ENCODE results near the gene EFNA5. TPM values are rescaled to one million over a fixed set of nuclear protein-coding genes. Genes with fewer than 3 reads are reported as not detected.

EFNA5 gene
- total and polyA plus RNA-seq, 2 experiments from 2014 or later: 7.5 to 10.1 TPM

GRCh38 chr5:107444300-107444699 lies 226.4 kb downstream of the EFNA5 start:
- Histone ChIP-seq H3K79me2 (replicated peaks; ENCODE audit: insufficient read depth) (no peaks in the 10 kb centered on the region), H3K4me3 (no peak overlapping the region), H3K27me3 (ENCODE audit: insufficient read depth) (no peaks in the 10 kb centered on the region), H3F3A (replicated peaks; ENCODE audit: low read depth) (no peaks in the 10 kb centered on the region), H3K9me2 (ENCODE audit: insufficient read depth) (no peaks in the 10 kb centered on the region), H3K4me2 (no peak overlapping the region), H2AFZ (no peak overlapping the region), H3K4me1 (ENCODE audit: insufficient read depth) (peaks cover 20% of the 10 kb centered on the region; the same call in 1 of the 2 replicates), H4K20me1 (replicated peaks; ENCODE audit: insufficient read depth) (no peaks in the 10 kb centered on the region), H3K36me3 (ENCODE audit: insufficient read depth) (no peaks in the 10 kb centered on the region), H3K27ac (ENCODE audit: low read depth) (no peak overlapping the region)
- DNase-seq (ENCODE audit: low spot score) (no peak), ATAC-seq (no peak)
- H3K27me3 Mint-ChIP-seq (ENCODE audit: insufficient read depth, low read depth, poor library complexity): no peaks in the 10 kb centered on the region
- TF ChIP-seq JUNB (IDR thresholded peaks at IDR 0.05; ENCODE audit: unreplicated experiment) (no peak), ZNF462 (CRISPR knock-in tag; IDR thresholded peaks at IDR 0.05) (no peak), ETS1 (IDR thresholded peaks at IDR 0.05) (no peak), ZNF331 (CRISPR knock-in tag; IDR thresholded peaks at IDR 0.05; ENCODE audit: low read depth) (no peak), EZH2 (IDR thresholded peaks at IDR 0.05; ENCODE audit: low read depth, unreplicated experiment) (no peak), EZH2phosphoT487 (IDR thresholded peaks at IDR 0.05; ENCODE audit: unreplicated experiment) (no peak), STAT1 (IDR thresholded peaks at IDR 0.05; ENCODE audit: unreplicated experiment) (no peak), CTCF (conservative IDR thresholded peaks at IDR 0.05; ENCODE audit: low read depth in 2 of 2) (no peak), CREB1 (CRISPR knock-in tag; IDR thresholded peaks at IDR 0.05; ENCODE audit: low read depth) (no peak)
- H3K4me3 Mint-ChIP-seq: no peak overlapping the region
- H3K27ac Mint-ChIP-seq: peak overlapping the region; percentile 22; the same call in 1 of the 2 replicates
- H3K36me3 Mint-ChIP-seq (ENCODE audit: low read depth): peaks cover 2% of the 10 kb centered on the region; the same call in 1 of the 3 replicates
- H3K4me1 Mint-ChIP-seq: peaks cover 23% of the 10 kb centered on the region
- no peaks in the 10 kb centered on the region for H3K9me3 Mint-ChIP-seq
